Left ventricle myocardium inferior (tissue), 1 donor: ENCODE measurements around the gene EFCAB8. TPM values are rescaled to one million over a fixed set of nuclear protein-coding genes. Genes with fewer than 3 reads are reported as not detected.

Source experiments
- DNase-seq: peaks from one replicate; pipeline ENCODE4 v3.0.0-alpha.2; 2020
- H3K27ac ChIP-seq: fragments of 200-600 bp; replicated peaks from 2 replicates; pipeline ENCODE4 v1.8.0; 2021
- H3K27me3 ChIP-seq: fragments of 200-600 bp; 2 replicates; pipeline ENCODE4 v1.8.0; 2021; ENCODE audit warnings: low read depth
- H3K36me3 ChIP-seq: fragments of 200-600 bp; 2 replicates; pipeline ENCODE4 v1.8.0; 2021
- H3K4me1 ChIP-seq: fragments of 200-600 bp; 2 replicates; pipeline ENCODE4 v1.8.0; 2021
- H3K4me3 ChIP-seq: fragments of 200-600 bp; 2 replicates; pipeline ENCODE4 v1.8.0; 2021; ENCODE audit warnings: mild to moderate bottlenecking, moderate library complexity
- H3K9me3 ChIP-seq: fragments of 200-600 bp; replicated peaks from 2 replicates; pipeline ENCODE4 v1.8.0; 2021
- intact Hi-C: fragments of 100-400 bp; cut with micrococcal nuclease; formaldehyde crosslinking; loops from one replicate; pipeline ENCODE4 v1.11.0; 2022
- total RNA-seq: library from RNA; stranded (reverse); fragmentation: NEBNext Ultra II Directional; extraction: Animal tissue kit (Norgen Biotek cat#: 25700); gene quantifications from one replicate; pipeline ENCODE4 v1.2.1, GENCODE V29; 2021
- TF ChIP-seq, protein P1 (sequence below): fragments of 200-600 bp; IDR thresholded peaks from 2 replicates; pipeline ENCODE4 v1.8.0; 2021; ENCODE audit warnings: antibody characterized with exemption, mild to moderate bottlenecking, borderline replicate concordance
- donor health status: DM: no; HTN: yes; CAD: no; lungs with severe emphysema.

The EFCAB8 gene
- total RNA-seq, 1 donor from 2014 or later, result not detected

DNA sequence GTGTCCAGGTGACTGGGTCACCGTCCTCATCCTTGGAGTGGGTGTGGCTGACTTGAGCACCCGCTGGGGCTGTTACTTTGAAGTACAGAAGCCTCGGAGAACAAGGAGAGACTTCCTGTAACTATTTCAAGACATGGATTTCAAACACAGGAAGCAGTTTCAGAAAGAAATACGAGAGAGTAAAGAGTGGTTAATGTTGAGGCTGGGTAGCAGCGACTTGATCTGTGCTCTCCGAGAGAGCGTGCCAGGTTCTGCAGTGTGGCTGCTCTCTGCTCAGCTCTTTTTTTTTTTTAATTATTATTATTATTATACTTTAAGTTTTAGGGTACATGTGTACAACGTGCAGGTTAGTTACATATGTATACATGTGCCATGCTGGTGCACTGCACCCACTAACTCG, 17.5 kb upstream of the EFCAB8 start:
- H3K4me3 ChIP-seq, result no peak overlapping the region
- intact Hi-C loops, result no loop called here
- no peaks in the 10 kb centered on the region for H3K27me3 ChIP-seq
- no peak overlapping the region for H3K27ac ChIP-seq
- peaks cover 29% of the 10 kb centered on the region for H3K4me1 ChIP-seq
- H3K36me3 ChIP-seq, result peaks cover 66% of the 10 kb centered on the region
- no peak for DNase-seq
- no peaks in the 10 kb centered on the region for H3K9me3 ChIP-seq
- TF ChIP-seq, protein P1, sequence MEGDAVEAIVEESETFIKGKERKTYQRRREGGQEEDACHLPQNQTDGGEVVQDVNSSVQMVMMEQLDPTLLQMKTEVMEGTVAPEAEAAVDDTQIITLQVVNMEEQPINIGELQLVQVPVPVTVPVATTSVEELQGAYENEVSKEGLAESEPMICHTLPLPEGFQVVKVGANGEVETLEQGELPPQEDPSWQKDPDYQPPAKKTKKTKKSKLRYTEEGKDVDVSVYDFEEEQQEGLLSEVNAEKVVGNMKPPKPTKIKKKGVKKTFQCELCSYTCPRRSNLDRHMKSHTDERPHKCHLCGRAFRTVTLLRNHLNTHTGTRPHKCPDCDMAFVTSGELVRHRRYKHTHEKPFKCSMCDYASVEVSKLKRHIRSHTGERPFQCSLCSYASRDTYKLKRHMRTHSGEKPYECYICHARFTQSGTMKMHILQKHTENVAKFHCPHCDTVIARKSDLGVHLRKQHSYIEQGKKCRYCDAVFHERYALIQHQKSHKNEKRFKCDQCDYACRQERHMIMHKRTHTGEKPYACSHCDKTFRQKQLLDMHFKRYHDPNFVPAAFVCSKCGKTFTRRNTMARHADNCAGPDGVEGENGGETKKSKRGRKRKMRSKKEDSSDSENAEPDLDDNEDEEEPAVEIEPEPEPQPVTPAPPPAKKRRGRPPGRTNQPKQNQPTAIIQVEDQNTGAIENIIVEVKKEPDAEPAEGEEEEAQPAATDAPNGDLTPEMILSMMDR, result no peak

DNA sequence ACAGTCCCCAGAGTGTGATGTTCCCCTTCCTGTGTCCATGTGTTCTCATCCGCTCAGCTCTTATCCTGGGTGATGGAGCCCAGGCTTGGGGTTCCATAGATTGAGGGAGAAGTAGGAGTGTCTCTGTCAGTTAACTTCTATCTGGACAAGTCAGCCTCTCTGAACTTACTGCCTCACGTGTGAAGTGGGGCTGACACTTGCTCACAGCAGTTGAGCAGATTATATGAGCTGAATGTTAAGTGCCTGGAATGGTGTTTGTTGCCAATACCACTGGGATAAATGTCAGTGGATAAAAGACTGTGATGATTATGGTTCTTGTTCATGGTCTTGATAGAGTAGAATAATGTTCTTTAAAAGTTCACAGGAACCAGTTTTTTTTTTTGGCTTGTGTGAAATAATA, 17.1 kb upstream of the EFCAB8 start:
- no peak overlapping the region for H3K4me3 ChIP-seq
- no peak for DNase-seq
- H3K9me3 ChIP-seq, result no peaks in the 10 kb centered on the region
- intact Hi-C loops, result no loop called here
- no peaks in the 10 kb centered on the region for H3K27me3 ChIP-seq
- TF ChIP-seq, protein P1, result no peak
- H3K4me1 ChIP-seq, result peaks cover 30% of the 10 kb centered on the region
- H3K36me3 ChIP-seq, result peaks cover 66% of the 10 kb centered on the region
- no peak overlapping the region for H3K27ac ChIP-seq

DNA sequence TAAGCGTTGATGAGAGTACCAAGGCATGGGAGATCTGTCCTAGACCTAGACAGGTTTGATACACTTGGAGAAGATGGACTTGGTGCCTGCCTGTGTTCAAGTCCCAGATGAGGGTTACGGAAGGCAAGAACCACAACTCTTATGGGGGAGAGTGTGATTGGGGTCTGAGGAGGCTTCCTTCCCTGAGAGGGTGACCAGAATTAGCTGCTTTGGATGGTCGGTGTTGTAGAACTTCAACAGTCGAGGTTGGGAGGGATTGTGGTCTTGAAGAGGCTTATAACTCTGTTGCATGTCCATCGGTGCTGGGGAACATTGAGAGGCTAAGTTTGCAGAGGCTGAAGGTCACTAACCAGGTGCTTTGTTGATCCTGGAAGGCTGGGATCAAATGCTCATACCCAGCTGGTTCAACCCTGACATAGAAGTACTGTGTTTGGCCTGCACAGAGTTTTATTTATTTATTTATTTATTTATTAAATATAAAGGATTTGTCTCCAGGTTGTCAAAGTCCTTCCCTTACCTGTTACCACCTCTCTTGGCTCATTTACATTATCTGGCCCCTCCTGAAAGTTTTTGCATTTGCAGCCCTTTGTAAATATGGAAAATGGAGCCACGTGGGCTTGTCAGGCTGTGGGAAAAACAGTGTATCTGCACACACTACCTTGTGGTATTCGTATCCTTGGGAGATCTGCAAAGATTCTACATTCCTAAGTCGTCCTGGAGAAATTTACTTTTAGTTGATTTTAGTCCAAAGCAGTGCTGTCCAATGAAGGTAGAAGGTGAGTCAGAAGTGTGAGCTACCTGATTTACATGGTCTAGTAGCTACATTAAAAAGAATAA, 15.8 kb upstream of the EFCAB8 start:
- H3K36me3 ChIP-seq, result peaks cover 66% of the 10 kb centered on the region
- TF ChIP-seq, protein P1, result no peak
- H3K9me3 ChIP-seq, result no peaks in the 10 kb centered on the region
- intact Hi-C loops, result no loop called here
- H3K4me1 ChIP-seq, result peaks cover 33% of the 10 kb centered on the region
- H3K27me3 ChIP-seq, result no peaks in the 10 kb centered on the region
- H3K4me3 ChIP-seq, result no peak overlapping the region
- no peak for DNase-seq
- no peak overlapping the region for H3K27ac ChIP-seq

DNA sequence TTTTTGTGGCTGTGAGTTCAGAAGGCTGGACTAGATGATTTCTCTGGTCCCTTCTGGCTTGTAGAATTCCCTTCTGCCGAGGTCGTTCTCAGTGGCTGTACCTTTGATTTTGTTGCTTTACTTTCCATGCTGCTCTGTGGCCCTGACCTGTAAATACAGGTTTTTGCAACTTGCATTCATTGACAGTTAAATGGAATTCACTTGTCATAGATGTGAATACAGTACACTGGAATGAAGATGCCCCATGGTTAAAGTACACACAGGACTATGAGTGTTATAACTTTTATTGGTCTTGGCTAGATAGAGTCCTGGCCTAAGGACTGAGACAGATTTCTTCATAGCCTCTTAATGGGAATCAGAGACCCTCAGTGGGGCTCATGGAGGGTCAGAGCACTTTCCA, 12.9 kb upstream of the EFCAB8 start:
- no peak for DNase-seq
- Histone ChIP-seq H3K9me3 (no peaks in the 10 kb centered on the region), H3K4me3 (no peak overlapping the region), H3K4me1 (peaks cover 30% of the 10 kb centered on the region), H3K27ac (no peak overlapping the region), H3K36me3 (peaks cover 65% of the 10 kb centered on the region), H3K27me3 (no peaks in the 10 kb centered on the region)
- intact Hi-C loops, result no loop called here
- TF ChIP-seq, protein P1, result no peak

DNA sequence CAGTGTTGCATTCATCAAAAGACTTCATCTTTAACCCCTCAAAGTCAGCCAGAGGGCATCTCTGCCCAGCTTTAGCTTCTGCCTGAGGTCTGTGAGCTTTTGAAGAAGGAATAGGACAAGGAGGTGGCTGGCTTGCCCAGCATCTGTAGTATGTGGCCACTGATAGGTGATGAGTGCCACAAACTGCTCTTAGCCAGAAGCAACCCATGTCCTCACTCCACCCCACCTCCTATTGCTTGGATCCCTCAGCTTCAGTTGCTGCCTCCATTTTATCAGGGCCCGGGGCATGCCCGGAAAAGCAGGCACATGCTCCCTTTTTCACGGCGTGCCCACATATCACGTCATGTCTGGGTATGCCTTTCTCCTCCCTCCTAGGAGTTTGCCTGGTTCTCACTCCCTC, 11.9 kb upstream of the EFCAB8 start:
- H3K4me3 ChIP-seq, result no peak overlapping the region
- H3K27me3 ChIP-seq, result no peaks in the 10 kb centered on the region
- H3K9me3 ChIP-seq, result no peaks in the 10 kb centered on the region
- TF ChIP-seq, protein P1, result no peak
- H3K36me3 ChIP-seq, result peaks cover 70% of the 10 kb centered on the region
- intact Hi-C loops, result no loop called here
- H3K27ac ChIP-seq, result no peak overlapping the region
- peaks cover 21% of the 10 kb centered on the region for H3K4me1 ChIP-seq
- no peak for DNase-seq
